Activated CD4-positive, alpha-beta T cell treated with anti-CD3 and anti-CD28 coated beads, Interleukin-2, amount 50 U/mL, for 4 hours (primary cell): Measurements from ENCODE around the gene PARM1.

Experiments
- DNase-seq, 2 experiments: peaks; one replicate each; pipeline ENCODE4 v3.0.0-alpha.2; 2020

The PARM1 gene

GRCh38 chr4:75035321-75035720 lies 102.4 kb downstream of the PARM1 start:
- DNase-seq, result no peak

- DNase-seq, result no peak
Observed at GRCh38 chr4:75036046-75036830, 103.3 kb downstream of the PARM1 start.

GRCh38 chr4:75037252-75037651 lies 104.3 kb downstream of the PARM1 start:
- DNase-seq, result no peak

DNA sequence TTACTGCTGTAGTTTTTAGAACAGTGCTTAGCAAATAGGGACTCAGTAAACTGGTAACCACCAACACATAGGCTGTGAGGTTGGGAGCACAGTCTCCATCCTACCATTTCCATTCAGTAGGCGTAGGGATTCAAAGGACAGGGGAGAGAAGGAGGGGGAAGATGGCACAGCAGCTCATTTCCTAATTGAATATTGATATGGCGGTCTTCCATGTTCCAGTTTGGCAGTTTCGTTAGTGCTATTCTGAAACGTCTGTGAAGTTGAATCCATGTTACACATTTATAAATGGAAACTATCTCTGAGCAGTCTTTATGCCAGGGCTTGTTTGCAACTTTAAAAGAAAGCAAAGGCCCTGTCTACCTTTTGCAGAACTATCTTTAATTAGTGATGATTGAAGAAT lies 105.5 kb downstream of the PARM1 start:
- no peak for DNase-seq

DNA sequence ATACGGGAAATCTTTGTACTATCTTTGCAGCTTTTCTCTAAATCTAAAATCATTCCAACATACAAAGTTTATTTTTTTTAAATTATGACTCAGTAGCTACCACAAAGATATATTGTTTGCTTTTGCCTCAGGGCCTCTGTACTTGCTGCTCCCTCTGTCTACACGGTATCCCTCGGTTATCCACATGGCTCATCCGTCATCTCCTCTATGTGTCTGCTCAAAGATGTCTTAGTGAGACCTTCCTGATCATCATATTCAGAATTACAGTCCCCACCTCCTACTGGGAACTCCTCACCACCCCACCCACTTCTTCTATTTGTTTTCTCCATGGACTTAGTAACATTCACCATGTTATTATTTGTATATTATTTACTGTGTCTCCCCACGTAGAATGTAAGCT lies 107.8 kb downstream of the PARM1 start:
- no peak for DNase-seq

- DNase-seq, result no peak
Observed at GRCh38 chr4:75042601-75043208, 109.8 kb downstream of the PARM1 start.

- no peak for DNase-seq
Observed at GRCh38 chr4:75046226-75046625, 113.3 kb downstream of the PARM1 start.

- no peak for DNase-seq
Observed at GRCh38 chr4:75046641-75047040, 113.7 kb downstream of the PARM1 start.

GRCh38 chr4:75048208-75048879 lies 115.4 kb downstream of the PARM1 start:
- DNase-seq, result no peak

- no peak for DNase-seq
Observed at GRCh38 chr4:75051431-75051830, 118.5 kb downstream of the PARM1 start.

DNA sequence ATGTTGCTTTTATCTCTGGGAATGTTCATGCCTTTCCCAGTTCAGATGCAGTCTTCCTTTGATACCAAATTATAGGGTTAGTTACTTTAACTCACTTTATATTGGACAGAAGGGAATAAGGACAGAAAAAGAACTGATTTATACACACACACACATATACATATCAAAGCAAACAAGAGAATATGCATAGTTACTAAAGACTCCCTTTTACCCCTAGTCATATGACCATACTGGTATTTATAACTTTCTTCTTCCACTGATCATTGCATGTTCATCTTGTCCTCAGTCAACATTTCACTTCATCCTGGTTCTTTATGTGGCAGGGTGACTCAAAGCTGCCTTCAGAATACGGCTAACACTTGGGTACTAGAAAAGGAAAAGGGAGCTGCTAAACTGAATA lies 120.4 kb downstream of the PARM1 start:
- DNase-seq, result no peak

DNA sequence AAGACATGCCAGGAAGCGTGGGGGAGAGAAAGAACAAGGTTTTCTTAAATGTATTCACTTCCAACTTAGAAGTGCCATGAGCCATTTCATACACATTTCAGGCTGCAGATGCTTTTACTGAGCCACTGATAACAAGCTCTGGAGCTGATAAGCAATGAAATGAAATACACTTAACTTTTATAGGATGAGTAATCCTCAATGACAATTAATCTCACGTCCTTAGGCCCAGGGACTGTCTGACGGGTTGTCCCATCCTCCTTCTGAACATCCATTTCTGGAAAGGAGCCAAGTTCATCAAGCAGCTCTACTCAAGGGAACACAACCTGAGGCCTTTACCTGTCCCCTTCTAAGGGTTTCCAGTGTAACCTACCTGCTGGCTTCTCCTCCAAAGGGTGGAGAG lies 121.2 kb downstream of the PARM1 start:
- no peak for DNase-seq

DNA sequence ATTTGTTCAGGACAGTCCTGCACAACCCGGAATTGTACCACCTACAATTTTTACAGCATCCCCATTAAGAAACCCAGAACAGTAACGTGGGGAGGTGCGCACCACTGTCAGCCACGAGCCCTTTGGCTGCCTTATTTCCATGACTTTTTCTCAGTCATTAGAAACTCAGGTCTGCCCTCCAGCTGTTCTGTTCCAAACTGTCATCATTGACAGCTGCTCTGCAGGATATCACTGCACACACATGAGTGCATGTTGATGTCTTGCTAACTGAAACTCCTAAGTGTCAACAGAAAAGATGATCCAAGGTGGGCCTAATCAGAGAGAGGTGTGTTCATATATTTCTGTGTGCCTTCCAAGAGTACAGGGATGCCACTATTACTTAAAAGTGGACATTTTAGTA lies 123.4 kb downstream of the PARM1 start:
- DNase-seq, result no peak

- DNase-seq, result no peak
Observed at GRCh38 chr4:75057369-75057768, 124.5 kb downstream of the PARM1 start.

DNA sequence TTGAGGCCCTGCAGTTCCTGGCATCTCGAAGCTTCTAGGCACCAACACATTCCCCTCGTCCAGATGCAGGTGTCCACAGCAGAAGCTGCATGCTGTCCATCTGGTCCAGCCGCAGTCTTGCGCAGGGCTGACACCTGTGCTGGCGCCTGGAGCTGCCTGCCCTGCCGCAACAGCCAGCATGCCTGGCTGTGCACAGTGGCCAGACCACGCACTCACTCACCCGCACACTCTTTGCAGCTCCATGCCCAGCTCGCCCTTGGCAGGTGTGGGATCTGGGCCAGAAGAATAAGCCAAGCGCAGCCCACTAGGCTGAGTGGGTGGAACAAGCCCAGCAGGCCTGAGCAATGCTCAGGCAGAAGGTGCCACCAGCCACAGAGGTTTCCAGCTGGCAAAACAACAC lies 125.6 kb downstream of the PARM1 start:
- no peak for DNase-seq

GRCh38 chr4:75063433-75063832 lies 130.5 kb downstream of the PARM1 start:
- DNase-seq, result no peak

- DNase-seq, result no peak
Observed at GRCh38 chr4:75065909-75066308, 133.0 kb downstream of the PARM1 start.

GRCh38 chr4:75069493-75070074 lies 136.7 kb downstream of the PARM1 start:
- no peak for DNase-seq

DNA sequence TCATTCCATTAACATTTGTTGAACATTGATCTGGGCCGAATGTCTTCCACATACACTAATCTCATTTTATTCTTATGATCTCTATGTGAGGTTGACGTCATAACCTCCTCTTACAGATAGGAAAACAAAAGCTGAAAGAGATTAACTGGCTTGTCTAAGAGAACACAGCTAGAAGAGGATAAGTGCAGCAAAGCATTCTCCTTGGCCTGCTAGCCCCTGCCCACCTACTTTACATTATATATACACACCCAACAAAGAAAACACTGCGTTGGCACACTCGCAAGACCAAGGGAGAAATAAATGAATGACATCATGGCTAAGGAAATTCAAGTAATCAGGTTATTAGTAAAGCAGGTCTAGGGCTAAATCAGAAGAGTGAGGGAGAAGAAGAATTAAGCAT lies 138.4 kb downstream of the PARM1 start:
- no peak for DNase-seq

DNA sequence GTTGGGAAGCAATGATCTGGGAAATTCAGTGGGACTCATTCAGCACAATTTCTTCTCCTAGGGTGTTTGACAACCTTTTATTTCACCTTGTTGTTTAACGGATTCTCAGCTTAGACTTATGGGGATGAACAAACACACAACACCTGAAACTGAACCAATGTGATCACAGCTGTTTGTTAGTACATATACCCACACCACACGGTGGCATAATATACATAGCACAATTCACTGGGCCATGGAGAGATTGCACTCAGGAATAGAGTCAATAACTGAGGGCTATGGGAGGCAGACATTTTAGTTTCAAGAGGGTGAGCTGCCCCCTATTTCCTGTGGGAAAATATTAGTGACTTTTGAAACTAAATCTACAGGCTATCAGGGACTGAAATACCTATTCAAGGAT lies 148.0 kb downstream of the PARM1 start:
- no peak for DNase-seq

DNA sequence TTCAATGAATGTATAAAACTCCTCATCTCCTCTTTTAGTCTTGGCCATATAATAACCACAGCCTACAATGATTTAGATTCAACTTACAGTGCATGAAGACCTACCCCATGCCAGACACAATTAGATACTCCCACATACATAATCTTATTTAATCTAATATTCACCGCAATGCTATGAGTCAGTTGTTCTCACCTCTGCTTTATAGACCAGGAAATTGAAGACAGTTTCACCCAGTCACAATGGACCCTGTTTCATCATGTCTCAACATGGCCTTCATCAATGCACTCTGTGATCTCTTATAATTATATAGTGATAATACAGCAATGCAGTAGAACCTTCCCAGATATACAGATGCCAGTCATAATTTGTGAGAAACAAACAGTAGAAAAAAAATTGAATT lies 148.6 kb downstream of the PARM1 start:
- DNase-seq, result no peak

GRCh38 chr4:75087416-75087815 lies 154.5 kb downstream of the PARM1 start:
- no peak for DNase-seq

DNA sequence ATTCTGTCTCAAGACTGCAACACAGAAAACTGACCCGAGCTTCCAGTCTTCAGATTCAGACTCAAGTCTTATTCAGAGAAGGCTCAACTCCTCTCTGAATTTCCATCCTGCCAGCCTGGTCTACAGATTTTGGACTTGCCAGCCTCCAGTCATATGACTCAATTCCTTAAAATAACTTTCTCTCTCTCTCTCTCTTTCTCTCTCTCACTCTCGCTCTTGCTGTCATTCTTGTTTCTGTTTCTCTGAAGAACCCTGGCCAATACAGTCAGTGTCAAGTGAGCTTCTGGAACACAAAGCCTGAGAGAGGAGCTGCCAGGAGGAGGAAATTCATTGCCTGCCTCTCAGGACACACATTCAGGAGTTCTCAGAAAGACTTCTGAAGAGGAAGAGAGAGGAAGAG lies 154.9 kb downstream of the PARM1 start:
- DNase-seq, result no peak

DNA sequence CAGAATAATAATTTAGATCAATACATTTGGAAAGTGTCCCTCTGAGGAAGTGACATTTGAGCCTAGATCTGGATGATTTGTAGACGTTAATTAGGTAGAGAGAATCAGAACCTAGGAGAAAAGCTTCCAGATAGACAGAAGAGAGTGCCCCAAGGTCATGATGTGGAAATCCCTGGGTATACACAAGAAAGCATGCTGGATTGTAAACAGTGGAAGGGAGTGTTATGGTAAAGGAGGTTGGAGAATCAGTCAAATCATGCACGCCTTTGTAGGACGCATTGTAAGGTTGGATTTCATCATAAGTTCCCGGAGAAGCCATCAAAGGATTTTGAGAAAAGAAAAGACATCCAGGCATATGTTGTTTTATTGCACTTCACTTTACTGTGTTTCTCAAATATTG lies 156.3 kb downstream of the PARM1 start:
- DNase-seq, result no peak
